Endodermal cell (in vitro differentiated cells): ENCODE measurements around the gene PON3. TPM values are rescaled to one million over a fixed set of nuclear protein-coding genes. Genes with fewer than 3 reads are reported as not detected.

Experiments used
- DNase-seq: peaks from one replicate; pipeline ENCODE4 v3.0.0-alpha.2; 2017
- H3K27ac ChIP-seq: 2 replicates; pipeline ENCODE4 v1.5.1; 2013; ENCODE audit warnings: mild to moderate bottlenecking, low read depth, low read length, moderate library complexity
- H3K27me3 ChIP-seq: 2 replicates; pipeline ENCODE4 v1.6.1; 2013; ENCODE audit warnings: mild to moderate bottlenecking, low read length, moderate library complexity; ENCODE audit not compliant: insufficient read depth, control insufficient read depth, poor library complexity, severe bottlenecking
- H3K36me3 ChIP-seq: 2 replicates; pipeline ENCODE4 v1.7.0; 2013; ENCODE audit warnings: mild to moderate bottlenecking, low read length, moderate library complexity; ENCODE audit not compliant: control insufficient read depth, insufficient read depth
- H3K4me1 ChIP-seq: one replicate; pipeline ENCODE4 v1.7.0; 2013; ENCODE audit warnings: low read length; ENCODE audit not compliant: control insufficient read depth, insufficient read depth
- H3K4me3 ChIP-seq: 2 replicates; pipeline ENCODE4 v1.5.1; 2013; ENCODE audit warnings: mild to moderate bottlenecking, low read length, moderate library complexity
- H3K9ac ChIP-seq: 2 replicates; pipeline ENCODE4 v1.6.1; 2013; ENCODE audit warnings: mild to moderate bottlenecking, low read length, moderate library complexity; ENCODE audit not compliant: poor library complexity, severe bottlenecking; ENCODE audit errors: extremely low read depth
- H3K9me3 ChIP-seq: 2 replicates; pipeline ENCODE4 v1.6.1; 2013; ENCODE audit warnings: mild to moderate bottlenecking, low read length, moderate library complexity; ENCODE audit not compliant: control insufficient read depth
- H3K27ac Mint-ChIP-seq: 2 replicates; pipeline ENCODE4 v1.8.0; 2020; ENCODE audit warnings: mixed read lengths
- H3K27me3 Mint-ChIP-seq: 2 replicates; pipeline ENCODE4 v1.8.0; 2021; ENCODE audit warnings: mild to moderate bottlenecking, mixed read lengths; ENCODE audit not compliant: insufficient read depth
- H3K36me3 Mint-ChIP-seq: 2 replicates; pipeline ENCODE4 v1.8.0; 2020; ENCODE audit warnings: low read depth, mixed read lengths
- H3K4me1 Mint-ChIP-seq: 2 replicates; pipeline ENCODE4 v1.8.0; 2020; ENCODE audit warnings: mixed read lengths
- H3K4me3 Mint-ChIP-seq: 2 replicates; pipeline ENCODE4 v1.8.0; 2020; ENCODE audit warnings: mild to moderate bottlenecking, moderate library complexity, mixed read lengths
- H3K9me3 Mint-ChIP-seq: 2 replicates; pipeline ENCODE4 v1.8.0; 2020; ENCODE audit warnings: mild to moderate bottlenecking, mixed read lengths
- CTCF ChIP-seq: fragments of 200-600 bp; sonication (generic); conservative IDR thresholded peaks from 2 replicates; pipeline ENCODE4 v1.5.0; 2021; ENCODE audit warnings: antibody characterized with exemption, mild to moderate bottlenecking
- WGBS, 2 experiments: methylation state at CpG; one replicate each; pipeline versions ENCODE4 v1.1.5 to v1.1.7; 2013; ENCODE audit warnings: missing lambda C conversion rate in 2 of 2, mixed read lengths in 1 of 2; ENCODE audit not compliant: insufficient coverage in 1 of 2, insufficient read length in 1 of 2; 5-methylcytosine and 5-hydroxymethylcytosine counted together
- total RNA-seq, 2 donors: library from RNA; stranded (reverse); fragmentation: NEBNext Ultra II Directional in 1 of 2; extraction: Animal tissue kit (Norgen Biotek cat#: 25700) in 1 of 2; gene quantifications; 2 replicates in 1 of 2; 3 replicates in 1 of 2; pipeline ENCODE4 v1.2.1, GENCODE V29; 2021

PON3 gene
- total RNA-seq, 2 donors from 2014 or later: 0.55 TPM; not detected in 1

GRCh38 chr7:95404316-95404865 is 8.2 kb upstream of the PON3 start:
- no peak overlapping the region for H3K27ac Mint-ChIP-seq
- peak overlapping the region; percentile 8 for H3K27ac ChIP-seq

GRCh38 chr7:95398155-95398940 is 2.2 kb upstream of the PON3 start:
- Histone ChIP-seq H3K4me3 (no peak overlapping the region), H3K9me3 (no peaks in the 10 kb centered on the region), H3K27me3 (no peaks in the 10 kb centered on the region), H3K27ac (no peak overlapping the region), H3K9ac (no peak overlapping the region), H3K36me3 (peaks cover 3% of the 10 kb centered on the region), H3K4me1 (no peaks in the 10 kb centered on the region)
- Mint-ChIP-seq H3K9me3 (no peaks in the 10 kb centered on the region), H3K27ac (no peak overlapping the region), H3K4me1 (no peaks in the 10 kb centered on the region), H3K27me3 (peaks cover 3% of the 10 kb centered on the region), H3K4me3 (no peak overlapping the region), H3K36me3 (peaks cover 3% of the 10 kb centered on the region)
- whole genome bisulfite sequencing, 2 experiments: 91% methylated on average over 3 of the region's 4 CpGs; no CpG with 5 or more reads in 1 of the 2 experiments
- DNase-seq: no peak
- no peak for TF ChIP-seq CTCF

More at GRCh38 chr7:95404316-95404865, 8.2 kb upstream of the PON3 start:
- no peaks in the 10 kb centered on the region for H3K9me3 ChIP-seq
- no peak overlapping the region for H3K4me3 ChIP-seq
- H3K27me3 Mint-ChIP-seq: no peaks in the 10 kb centered on the region
- no peaks in the 10 kb centered on the region for H3K4me1 Mint-ChIP-seq
- DNase-seq: no peak
- peaks cover 45% of the 10 kb centered on the region for H3K36me3 ChIP-seq
- no peak for TF ChIP-seq CTCF
- H3K4me3 Mint-ChIP-seq: no peak overlapping the region
- no peaks in the 10 kb centered on the region for H3K9me3 Mint-ChIP-seq
- H3K4me1 ChIP-seq: no peaks in the 10 kb centered on the region
- no peak overlapping the region for H3K9ac ChIP-seq
- 59 to 82% methylated on average over 4 of the region's 4 CpGs for WGBS, 2 experiments
- H3K36me3 Mint-ChIP-seq: peaks cover 27% of the 10 kb centered on the region
- H3K27me3 ChIP-seq: no peaks in the 10 kb centered on the region

GRCh38 chr7:95397381-95397780 is 1.2 kb upstream of the PON3 start:
- TF ChIP-seq CTCF: no peak
- Mint-ChIP-seq H3K27me3 (peaks cover 3% of the 10 kb centered on the region), H3K4me1 (no peaks in the 10 kb centered on the region), H3K9me3 (no peaks in the 10 kb centered on the region), H3K27ac (no peak overlapping the region), H3K4me3 (no peak overlapping the region), H3K36me3 (peaks cover 1% of the 10 kb centered on the region)
- no peaks in the 10 kb centered on the region for H3K36me3 ChIP-seq
- no peaks in the 10 kb centered on the region for H3K4me1 ChIP-seq
- H3K9ac ChIP-seq: no peak overlapping the region
- H3K27me3 ChIP-seq: no peaks in the 10 kb centered on the region
- no peak overlapping the region for H3K27ac ChIP-seq
- H3K9me3 ChIP-seq: no peaks in the 10 kb centered on the region
- no peak for DNase-seq
- no peak overlapping the region for H3K4me3 ChIP-seq
- WGBS, 2 experiments: 90 to 92% methylated on average over 2 to 3 of the region's 3 CpGs
